Right lobe of liver (tissue), 6 donors: ENCODE measurements around the gene SLC39A3. TPM values are rescaled to one million over a fixed set of nuclear protein-coding genes. Genes with fewer than 3 reads are reported as not detected.

Experiments used
- ATAC-seq, 4 donors: fragments of 200-7000 bp; cut with Tn5 transposase; one replicate each; pipeline ENCODE4 v1.9.1; 2020; ENCODE audit warnings: mild to moderate bottlenecking in 4 of 4, moderate library complexity in 4 of 4
- DNase-seq, 3 donors: peaks; one replicate each; pipeline ENCODE4 v3.0.0-alpha.2; 2020
- H3K27ac ChIP-seq, 3 donors: fragments of 200-600 bp; one replicate each; pipeline ENCODE4 v1.8.0; 2022
- H3K27me3 ChIP-seq, 2 donors: fragments of 200-600 bp; one replicate each; pipeline ENCODE4 v1.8.0; 2022
- H3K36me3 ChIP-seq, 4 donors: fragments of 200-600 bp; sonication (generic) in 1 of 4; one replicate each; pipeline versions ENCODE4 v1.5.1 to v1.8.0; 2017 to 2022; ENCODE audit warnings: control low read depth in 1 of 4
- H3K4me1 ChIP-seq, 4 donors: fragments of 200-600 bp; sonication (generic) in 1 of 4; one replicate each; pipeline versions ENCODE4 v1.5.1 to v1.8.0; 2017 to 2022; ENCODE audit warnings: control low read depth in 1 of 4
- H3K4me3 ChIP-seq, 3 donors: fragments of 200-600 bp; one replicate each; pipeline ENCODE4 v1.8.0; 2022
- H3K9me3 ChIP-seq, 4 donors: fragments of 200-600 bp; sonication (generic) in 1 of 4; one replicate each; pipeline versions ENCODE4 v1.5.1 to v1.8.0; 2017 to 2022; ENCODE audit warnings: control low read depth in 1 of 4
- CTCF ChIP-seq, 4 donors: fragments of 200-600 bp in 3 of 4; fragments of 450-650 bp in 1 of 4; IDR thresholded peaks; one replicate each; pipeline versions ENCODE4 v1.5.1 to v1.8.0; 2016 to 2022; ENCODE audit warnings: antibody characterized with exemption in 4 of 4, mild to moderate bottlenecking in 2 of 4
- POLR2A ChIP-seq: fragments of 450-650 bp; IDR thresholded peaks from one replicate; pipeline ENCODE4 v1.6.1; 2017; ENCODE audit warnings: antibody characterized with exemption, mild to moderate bottlenecking
- WGBS: methylation state at CpG from one replicate; pipeline ENCODE4 v1.1.6; 2018; ENCODE audit warnings: low coverage, low lambda C conversion rate; ENCODE audit not compliant: insufficient coverage; ENCODE audit errors: missing lambda C conversion rate; 5-methylcytosine and 5-hydroxymethylcytosine counted together
- intact Hi-C, 2 donors: fragments of 100-400 bp; cut with DNase I; formaldehyde crosslinking; loops; one replicate each; pipeline versions ENCODE4 v1.11.2 to v1.14.1; 2022
- total RNA-seq, 6 experiments: library from RNA; depleted of rRNA in 2 of 6; stranded (reverse); fragments of >200 nt in 2 of 6; fragmentation: NEBNext Ultra II Directional in 3 of 6; extraction: Animal tissue kit (Norgen Biotek cat#: 25700) in 3 of 6; gene quantifications; one replicate each; pipeline versions ENCODE4 v1.1.0 to v1.2.4, GENCODE V29; 2016 to 2023
- donor health status: DM: no; HTN: yes; CAD: no.
- donor health status: DM: no; HTN: no; CAD: no.
- donor health status: DM: no; HTN: no; CAD: no.
- donor health status: DM: no; HTN: yes; CAD: no.
- donor health status: DM: no; HTN: yes; CAD: no.

Gene SLC39A3
- total RNA-seq, 6 experiments from 2014 or later: 13.5 to 29.5 (median 19.6) TPM

GRCh38 chr19:2736550-2737190 is 3.1 kb downstream of the SLC39A3 start:
- H3K4me3 ChIP-seq: no peak overlapping the region
- H3K4me1 ChIP-seq: peaks cover 0 to 7% (median 0%) of the 10 kb centered on the region in 4 donors
- TF ChIP-seq CTCF (IDR thresholded peaks at IDR 0.05) (no peak), POLR2A (no peak)
- ATAC-seq (no peak), DNase-seq (no peak)
- peaks cover 0 to 4% (median 0%) of the 10 kb centered on the region in 4 donors for H3K36me3 ChIP-seq
- no peaks in the 10 kb centered on the region for H3K9me3 ChIP-seq
- intact Hi-C loops: no loop called here
- WGBS: 80% methylated on average over 7 of the region's 15 CpGs
- no peak overlapping the region for H3K27ac ChIP-seq
- no peaks in the 10 kb centered on the region for H3K27me3 ChIP-seq

GRCh38 chr19:2735374-2735773 is 4.4 kb downstream of the SLC39A3 start:
- Histone ChIP-seq H3K9me3 (no peaks in the 10 kb centered on the region), H3K27me3 (no peaks in the 10 kb centered on the region), H3K36me3 (peaks cover 0 to 4% (median 0%) of the 10 kb centered on the region in 4 donors), H3K4me1 (peaks cover 0 to 7% (median 0%) of the 10 kb centered on the region in 4 donors), H3K27ac (no peak overlapping the region), H3K4me3 (no peak overlapping the region)
- DNase-seq (no peak), ATAC-seq (no peak)
- WGBS: 100% methylated on average over 3 of the region's 12 CpGs
- TF ChIP-seq CTCF (IDR thresholded peaks at IDR 0.05) (no peak), POLR2A (no peak)
- intact Hi-C loops: no loop called here

GRCh38 chr19:2734589-2735288 is 5.1 kb downstream of the SLC39A3 start:
- WGBS: 93% methylated on average over 13 of the region's 26 CpGs
- Histone ChIP-seq H3K27me3 (no peaks in the 10 kb centered on the region), H3K36me3 (peaks cover 0 to 4% (median 0%) of the 10 kb centered on the region in 4 donors), H3K9me3 (no peaks in the 10 kb centered on the region), H3K4me1 (peaks cover 0 to 7% (median 0%) of the 10 kb centered on the region in 4 donors), H3K4me3 (no peak overlapping the region), H3K27ac (no peak overlapping the region)
- DNase-seq (no peak), ATAC-seq (no peak)
- intact Hi-C loops: no loop called here
- no peak for TF ChIP-seq POLR2A
- no peak for TF ChIP-seq CTCF (IDR thresholded peaks at IDR 0.05)

- H3K4me1 ChIP-seq: peaks cover 0 to 4% (median 0%) of the 10 kb centered on the region in 4 donors
- no peaks in the 10 kb centered on the region for H3K9me3 ChIP-seq
- peaks cover 0 to 4% (median 0%) of the 10 kb centered on the region in 4 donors for H3K36me3 ChIP-seq
- intact Hi-C loops: no loop called here
- H3K27me3 ChIP-seq: no peaks in the 10 kb centered on the region
- no peak for TF ChIP-seq POLR2A
- no peak for TF ChIP-seq CTCF (IDR thresholded peaks at IDR 0.05)
- ATAC-seq (no peak), DNase-seq (no peak)
- H3K27ac ChIP-seq: no peak overlapping the region
- H3K4me3 ChIP-seq: no peak overlapping the region
- WGBS: no CpG with 5 or more reads among the region's 35 CpGs
Observed at GRCh38 chr19:2733930-2734588, 5.8 kb downstream of the SLC39A3 start.
